H1 (cell line): ENCODE measurements around the gene GBGT1. TPM values are rescaled to one million over a fixed set of nuclear protein-coding genes. Genes with fewer than 3 reads are reported as not detected.

ENCODE experiments used
- EGR1 ChIP-seq: IDR thresholded peaks from 2 replicates; pipeline ENCODE4 v1.6.1; 2011; ENCODE audit warnings: low read depth, low read length, borderline replicate concordance
- FOSL1 ChIP-seq: IDR thresholded peaks from 2 replicates; pipeline ENCODE4 v1.6.1; 2011; ENCODE audit warnings: mild to moderate bottlenecking, low read depth, low read length, moderate library complexity; ENCODE audit not compliant: insufficient read depth
- RAD21 ChIP-seq, 2 experiments: IDR thresholded peaks in 1 of 2; conservative IDR thresholded peaks in 1 of 2; 2 replicates each; pipeline ENCODE4 v1.6.1; 2011; ENCODE audit warnings: low read depth in 2 of 2, low read length in 2 of 2, improper control_type of control experiment in 1 of 2, inconsistent platforms in 1 of 2, mild to moderate bottlenecking in 1 of 2, moderate library complexity in 1 of 2
- polyA plus RNA-seq, 7 experiments: library from polyadenylated mRNA; depleted of rRNA in 3 of 7; stranded (reverse) in 5 of 7; unstranded in 2 of 7; fragments of >200 nt in 5 of 7; fragments of 200-250 nt in 2 of 7; gene quantifications; 1 replicate in 5 of 7; 2 replicates in 1 of 7; 4 replicates in 1 of 7; pipeline versions ENCODE4 v1.2.1 to v1.2.3, GENCODE V29; 2011 to 2013; ENCODE audit warnings: missing spikeins in 2 of 7, mixed read lengths in 2 of 7
- total RNA-seq: library from RNA; stranded (reverse); fragmentation: NEBNext Ultra II Directional; extraction: Animal tissue kit (Norgen Biotek cat#: 25700); gene quantifications from 2 replicates; pipeline ENCODE4 v1.2.1, GENCODE V29; 2021

GBGT1 gene
- total and polyA plus RNA-seq, 2 of the 8 experiments (the other 6 are each of a cell fraction or from before 2014, with no cell fraction given), result 7.1 to 9.7 TPM

DNA sequence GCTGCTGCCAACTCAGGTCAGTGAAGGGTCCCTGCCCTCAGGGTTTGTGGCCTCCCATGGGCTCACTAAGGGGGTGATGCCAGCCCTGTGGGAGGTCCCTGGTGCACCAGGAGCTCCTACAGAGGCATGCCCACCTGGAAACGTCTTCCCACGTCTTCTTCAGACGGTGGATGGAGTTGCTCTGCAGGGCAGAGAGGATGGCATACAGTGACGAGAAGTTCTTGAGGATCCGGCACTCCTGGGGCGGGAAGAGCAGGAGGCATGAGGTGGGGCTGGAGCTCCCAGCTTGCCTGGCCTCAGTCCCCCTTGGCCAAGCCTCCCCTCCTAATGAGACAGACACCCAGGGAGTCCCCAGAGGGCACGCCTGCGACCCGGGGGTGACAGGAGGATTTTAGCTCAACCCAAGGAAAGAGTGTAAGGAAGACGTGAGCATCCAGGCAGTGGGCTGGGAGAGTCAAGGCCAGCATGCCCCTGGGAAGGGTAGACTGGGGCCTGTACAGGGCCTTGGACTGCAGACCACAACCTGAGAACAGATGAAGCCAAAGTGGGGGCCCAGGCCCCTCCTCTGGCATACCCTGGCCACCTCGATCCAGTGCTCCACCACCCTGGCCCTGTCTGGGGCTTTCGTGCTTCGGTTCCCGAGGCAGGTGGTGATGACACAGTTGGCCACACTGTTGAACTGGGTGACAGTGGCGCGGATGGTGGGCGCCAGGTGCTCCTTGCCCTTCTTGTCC is 57.0 kb downstream of the GBGT1 start (continued):
- TF ChIP-seq EGR1 (no peak), FOSL1 (no peak), RAD21 (IDR thresholded peaks at IDR 0.05 in 1 of 2, conservative IDR thresholded peaks at IDR 0.05 in 1 of 2; ENCODE audit: low read depth in 2 of 2, low read length in 2 of 2) (no peak)
